8988T (cell line): ENCODE results near the gene FNDC1.

ENCODE experiments used
- DNase-seq: peaks from one replicate; pipeline ENCODE4 v3.0.0; 2011

The FNDC1 gene

GRCh38 chr6:159212525-159213280 is 43.5 kb downstream of the FNDC1 start:
- no peak for DNase-seq

GRCh38 chr6:159213405-159213804 is 44.2 kb downstream of the FNDC1 start:
- no peak for DNase-seq

- no peak for DNase-seq
Observed at GRCh38 chr6:159214281-159214680, 45.1 kb downstream of the FNDC1 start.

- DNase-seq, result peak; percentile 82
Observed at GRCh38 chr6:159217595-159218275, 48.5 kb downstream of the FNDC1 start.

GRCh38 chr6:159220093-159220492 is 50.9 kb downstream of the FNDC1 start:
- DNase-seq, result no peak

- no peak for DNase-seq
Observed at GRCh38 chr6:159221486-159222170, 52.4 kb downstream of the FNDC1 start.

- no peak for DNase-seq
Observed at GRCh38 chr6:159224452-159224851, 55.3 kb downstream of the FNDC1 start.

- no peak for DNase-seq
Observed at GRCh38 chr6:159229651-159230051, 60.5 kb downstream of the FNDC1 start.

- no peak for DNase-seq
Observed at GRCh38 chr6:159232106-159232645, 63.0 kb downstream of the FNDC1 start.

- DNase-seq, result no peak
Observed at GRCh38 chr6:159232751-159233150, 63.6 kb downstream of the FNDC1 start.

GRCh38 chr6:159233365-159234101 is 64.3 kb downstream of the FNDC1 start:
- no peak for DNase-seq

GRCh38 chr6:159234102-159234553 is 64.9 kb downstream of the FNDC1 start:
- DNase-seq, result no peak

- DNase-seq, result no peak
Observed at GRCh38 chr6:159238920-159239558, 69.8 kb downstream of the FNDC1 start.

- DNase-seq, result no peak
Observed at GRCh38 chr6:159249128-159249527, 79.9 kb downstream of the FNDC1 start.

- DNase-seq, result no peak
Observed at GRCh38 chr6:159249752-159250151, 80.6 kb downstream of the FNDC1 start.

- no peak for DNase-seq
Observed at GRCh38 chr6:159250633-159251032, 81.4 kb downstream of the FNDC1 start.

GRCh38 chr6:159252955-159253508 is 83.8 kb downstream of the FNDC1 start:
- peak; percentile 35 for DNase-seq

- no peak for DNase-seq
Observed at GRCh38 chr6:159254186-159254585, 85.0 kb downstream of the FNDC1 start.

- no peak for DNase-seq
Observed at GRCh38 chr6:159255434-159255951, 86.3 kb downstream of the FNDC1 start.

GRCh38 chr6:159256128-159256527 is 86.9 kb downstream of the FNDC1 start:
- no peak for DNase-seq

GRCh38 chr6:159257846-159258245 is 88.6 kb downstream of the FNDC1 start:
- DNase-seq, result no peak
